ENCODE data around the gene STPG4. TPM values are rescaled to one million over a fixed set of nuclear protein-coding genes. Genes with fewer than 3 reads are reported as not detected.

Gene STPG4
- total RNA-seq, 1 experiment from 2014 or later = 8.7 TPM

GRCh38 chr2:47069628-47070154 lies 85.4 kb downstream of the STPG4 start:
- no TSS peak for BruUV-seq (replicated peaks)
- H3K36me3 ChIP-seq (ENCODE audit: low read depth) = no peaks in the 10 kb centered on the region
- intact Hi-C loops (cut with micrococcal nuclease; ENCODE audit: unreplicated experiment) = loop anchor here (1.0 kb wide), 1 partner anchor 26 kb away; no protein-coding TSS in a partner anchor
- TF ChIP-seq CTCF (conservative IDR thresholded peaks at IDR 0.05) = no peak
- TF ChIP-seq EZH2 (IDR thresholded peaks at IDR 0.05; ENCODE audit: low read depth) = no peak
- H3K79me2 ChIP-seq (ENCODE audit: low read depth) = peaks cover 12% of the 10 kb centered on the region; the same call in 1 of the 2 replicates
- H3K27me3 ChIP-seq (ENCODE audit: insufficient read depth, low read depth) = no peaks in the 10 kb centered on the region
- H3K9me3 ChIP-seq (ENCODE audit: insufficient read depth, low read depth) = no peaks in the 10 kb centered on the region
- H3F3A ChIP-seq (ENCODE audit: insufficient read depth, low read depth) = peaks cover 37% of the 10 kb centered on the region
- no peak overlapping the region for H2AFZ ChIP-seq
- H3K4me2 ChIP-seq = peak overlapping the region; percentile 60
- CTCF ChIA-PET = interaction anchor here (0.5 kb wide), 1 partner anchor 87 kb away, joined by 3 read pairs; no protein-coding TSS in a partner anchor
- POLR2A ChIA-PET (ENCODE audit: unreplicated experiment) = interaction anchor here (0.5 to 0.7 kb wide), 6 partner anchors 10 to 146 kb away, joined by 3 to 23 read pairs (median 3); no protein-coding TSS in a partner anchor
- peak; percentile 97 for DNase-seq
- H3K4me1 ChIP-seq (replicated peaks; ENCODE audit: insufficient read depth) = peaks cover 65% of the 10 kb centered on the region
- no peaks in the 10 kb centered on the region for H3K9me2 ChIP-seq (ENCODE audit: insufficient read depth)
- no peak overlapping the region for H3K4me3 ChIP-seq
- no peaks in the 10 kb centered on the region for H4K20me1 ChIP-seq (ENCODE audit: insufficient read depth)
- H3K27ac ChIP-seq = peak overlapping the region; percentile 53

GRCh38 chr2:47068981-47069627 lies 86.0 kb downstream of the STPG4 start:
- no peaks in the 10 kb centered on the region for H3K9me2 ChIP-seq (ENCODE audit: insufficient read depth)
- no peak overlapping the region for H3K4me3 ChIP-seq
- no peaks in the 10 kb centered on the region for H3K27me3 ChIP-seq (ENCODE audit: insufficient read depth, low read depth)
- TF ChIP-seq CTCF (conservative IDR thresholded peaks at IDR 0.05) (no peak), EZH2 (IDR thresholded peaks at IDR 0.05; ENCODE audit: low read depth) (no peak)
- intact Hi-C loops (cut with micrococcal nuclease; ENCODE audit: unreplicated experiment) = loop anchor here (1.0 kb wide), 1 partner anchor 26 kb away; no protein-coding TSS in a partner anchor
- BruUV-seq (replicated peaks) = TSS peak; percentile 58
- peak overlapping the region; percentile 53 for H3K27ac ChIP-seq
- no peaks in the 10 kb centered on the region for H4K20me1 ChIP-seq (ENCODE audit: insufficient read depth)
- peaks cover 42% of the 10 kb centered on the region for H3F3A ChIP-seq (ENCODE audit: insufficient read depth, low read depth)
- H2AFZ ChIP-seq = no peak overlapping the region
- peaks cover 12% of the 10 kb centered on the region; the same call in 1 of the 2 replicates for H3K79me2 ChIP-seq (ENCODE audit: low read depth)
- peaks cover 67% of the 10 kb centered on the region for H3K4me1 ChIP-seq (replicated peaks; ENCODE audit: insufficient read depth)
- ChIA-PET CTCF (interaction anchor here (1.0 kb wide), 1 partner anchor 88 kb away, joined by 3 read pairs; no protein-coding TSS in a partner anchor), POLR2A (ENCODE audit: unreplicated experiment) (interaction anchor here (0.5 to 0.7 kb wide), 5 partner anchors 10 to 276 kb away, joined by 3 to 15 read pairs (median 3); no protein-coding TSS in a partner anchor)
- H3K36me3 ChIP-seq (ENCODE audit: low read depth) = no peaks in the 10 kb centered on the region
- DNase-seq = no peak
- H3K4me2 ChIP-seq = peak overlapping the region; percentile 60
- no peaks in the 10 kb centered on the region for H3K9me3 ChIP-seq (ENCODE audit: insufficient read depth, low read depth)

DNA sequence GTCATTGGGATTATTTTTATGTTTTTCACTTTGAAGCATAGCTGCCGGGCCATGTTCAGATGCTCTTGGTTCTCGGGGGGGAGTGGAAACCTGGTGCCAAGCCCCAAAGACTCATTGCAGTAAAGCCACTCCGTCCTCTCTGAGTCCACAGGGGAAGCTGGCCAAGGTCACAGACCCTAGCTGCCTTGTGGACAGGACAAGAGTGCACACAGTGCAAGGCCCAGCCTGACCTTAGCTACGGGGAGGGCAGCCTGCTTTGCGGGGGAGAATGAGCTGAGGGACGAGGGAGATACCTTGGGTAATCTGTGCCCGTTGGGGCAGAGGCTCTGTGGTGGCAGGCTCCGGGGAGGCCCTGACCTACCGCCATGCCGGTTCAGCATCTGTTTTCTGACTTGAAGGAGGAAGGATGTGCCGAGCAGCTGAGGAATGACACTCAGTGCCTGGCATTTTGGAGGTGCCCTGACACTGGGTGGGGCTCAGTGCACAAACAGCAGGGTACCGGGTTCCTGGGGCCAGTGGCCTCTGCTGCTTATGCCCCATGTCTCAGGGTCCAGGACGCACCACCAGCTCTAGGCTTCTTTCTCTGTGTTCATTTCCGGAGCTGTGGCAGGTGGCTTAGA lies 87.2 kb downstream of the STPG4 start:
- TF ChIP-seq EZH2 (IDR thresholded peaks at IDR 0.05; ENCODE audit: low read depth) (no peak), CTCF (conservative IDR thresholded peaks at IDR 0.05) (no peak)
- H3K4me1 ChIP-seq (replicated peaks; ENCODE audit: insufficient read depth) = peaks cover 77% of the 10 kb centered on the region
- H3K9me2 ChIP-seq (ENCODE audit: insufficient read depth) = no peaks in the 10 kb centered on the region
- no peak overlapping the region for H3K4me2 ChIP-seq
- intact Hi-C loops (cut with micrococcal nuclease; ENCODE audit: unreplicated experiment) = no loop called here
- POLR2A ChIA-PET (ENCODE audit: unreplicated experiment) = interaction anchor here (0.5 kb wide), 1 partner anchor 24 kb away, joined by 3 read pairs; no protein-coding TSS in a partner anchor
- no peaks in the 10 kb centered on the region for H3K36me3 ChIP-seq (ENCODE audit: low read depth)
- H3F3A ChIP-seq (ENCODE audit: insufficient read depth, low read depth) = peaks cover 49% of the 10 kb centered on the region
- H2AFZ ChIP-seq = no peak overlapping the region
- no TSS peak for BruUV-seq (replicated peaks)
- no peak overlapping the region for H3K4me3 ChIP-seq
- H3K79me2 ChIP-seq (ENCODE audit: low read depth) = peaks cover 12% of the 10 kb centered on the region; the same call in 1 of the 2 replicates
- CTCF ChIA-PET = interaction anchor here (1.0 kb wide), 1 partner anchor 89 kb away, joined by 3 read pairs; no protein-coding TSS in a partner anchor
- H4K20me1 ChIP-seq (ENCODE audit: insufficient read depth) = no peaks in the 10 kb centered on the region
- no peaks in the 10 kb centered on the region for H3K27me3 ChIP-seq (ENCODE audit: insufficient read depth, low read depth)
- H3K9me3 ChIP-seq (ENCODE audit: insufficient read depth, low read depth) = no peaks in the 10 kb centered on the region
- no peak for DNase-seq
- peak overlapping the region; percentile 7; the same call in 1 of the 2 replicates for H3K27ac ChIP-seq
